Daoy (cell line): ENCODE measurements around the gene CCDC12. TPM values are rescaled to one million over a fixed set of nuclear protein-coding genes. Genes with fewer than 3 reads are reported as not detected.

Experiments
- DNase-seq: peaks from one replicate; pipeline ENCODE4 v3.0.0-alpha.2; 2015; ENCODE audit warnings: low read depth
- total RNA-seq: library from RNA; depleted of rRNA; stranded (reverse); fragments of >200 nt; shearing (Covaris generic); gene quantifications from 2 replicates; pipeline ENCODE4 v1.2.3, GENCODE V29; 2014; rRNA removed

Gene CCDC12
- 26.2 and 29.1 TPM in 2 replicates for total RNA-seq

DNA sequence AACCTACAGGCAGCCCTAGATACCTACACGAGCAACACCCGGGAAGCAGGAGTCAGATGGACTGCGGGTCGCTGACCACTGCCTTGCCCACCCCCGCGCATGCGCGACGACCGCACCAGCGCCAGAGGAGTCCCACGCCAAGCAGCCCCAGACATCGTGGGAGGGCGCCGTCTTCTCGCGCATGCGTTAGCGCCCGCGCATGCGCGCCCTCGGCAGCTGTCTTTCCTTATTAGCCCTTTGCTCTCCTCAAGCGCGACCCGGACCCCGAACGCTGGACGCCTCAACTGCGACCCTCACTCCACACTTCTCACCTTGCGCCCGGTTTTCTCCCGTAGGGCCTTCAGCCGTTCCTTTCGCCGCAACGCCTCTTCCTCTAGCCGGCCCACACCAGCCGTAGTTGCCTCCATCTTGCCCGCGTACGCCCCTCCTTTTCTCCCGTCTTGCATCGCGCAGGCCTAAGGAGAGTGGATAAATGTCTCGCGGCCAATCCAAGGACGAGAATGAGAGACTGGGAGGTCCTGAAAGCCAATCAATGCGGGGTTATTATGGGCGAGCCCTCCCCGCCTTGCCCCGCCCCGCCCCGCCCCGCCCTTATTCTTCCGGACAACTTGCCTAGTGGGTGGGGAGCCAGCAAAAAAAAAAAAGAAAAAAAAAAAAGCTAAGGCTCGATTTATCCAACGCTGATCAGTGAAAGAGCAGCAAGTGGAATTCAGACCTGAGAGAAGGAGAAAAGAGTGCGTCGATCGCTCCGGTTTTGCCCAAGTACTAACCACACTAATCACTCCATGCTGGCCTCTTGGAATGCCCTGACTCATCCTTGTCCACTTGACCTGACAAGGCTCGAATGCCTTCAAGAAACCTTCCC is at the start of gene CCDC12:
Gene CCDC12 (minus strand): TSS at position 420 of the 865 bp plus-strand sequence. CDS start 13 bp downstream, at position 407.
- DNase-seq, result peak; percentile 97

DNA sequence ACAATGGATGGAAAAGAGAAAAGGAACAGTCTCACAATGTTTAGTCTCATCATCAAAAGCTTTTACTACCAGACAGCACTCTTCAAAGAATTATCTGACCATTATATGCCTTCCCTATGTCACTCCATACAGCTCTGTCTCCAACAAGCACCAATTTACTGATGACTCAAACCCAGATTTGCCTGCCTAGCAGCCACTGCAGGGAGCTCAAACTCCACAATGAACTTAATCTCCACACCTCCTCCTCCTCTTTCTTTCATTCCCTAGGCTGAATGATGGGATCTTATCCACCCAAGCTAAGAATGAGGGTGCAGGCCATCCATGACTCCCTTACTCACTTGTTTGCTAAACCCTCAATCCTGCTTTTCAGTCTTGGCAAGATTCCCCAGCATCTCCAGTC is 48.4 kb upstream of the CCDC12 start:
- no peak for DNase-seq

DNA sequence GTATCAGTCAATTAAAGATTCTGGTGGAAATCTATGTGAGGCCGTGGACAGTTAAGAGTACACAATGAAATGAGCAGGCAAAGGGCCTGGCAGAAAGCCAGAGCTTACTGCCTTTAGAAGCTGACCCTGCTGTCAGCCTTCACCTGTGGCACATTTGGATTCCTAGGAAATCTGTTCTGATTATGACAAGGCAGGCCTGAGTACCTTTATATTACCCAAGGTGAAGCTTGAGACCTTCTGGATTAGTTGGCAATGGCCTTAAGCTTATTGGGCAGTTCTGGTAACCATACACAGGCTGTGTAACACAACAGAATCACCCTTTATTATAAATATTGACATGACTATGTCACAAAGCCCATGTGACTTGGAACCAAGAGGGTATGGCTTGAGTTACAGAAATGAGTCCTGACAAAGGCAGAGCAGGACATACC is 46.1 kb upstream of the CCDC12 start:
- DNase-seq, result no peak

DNA sequence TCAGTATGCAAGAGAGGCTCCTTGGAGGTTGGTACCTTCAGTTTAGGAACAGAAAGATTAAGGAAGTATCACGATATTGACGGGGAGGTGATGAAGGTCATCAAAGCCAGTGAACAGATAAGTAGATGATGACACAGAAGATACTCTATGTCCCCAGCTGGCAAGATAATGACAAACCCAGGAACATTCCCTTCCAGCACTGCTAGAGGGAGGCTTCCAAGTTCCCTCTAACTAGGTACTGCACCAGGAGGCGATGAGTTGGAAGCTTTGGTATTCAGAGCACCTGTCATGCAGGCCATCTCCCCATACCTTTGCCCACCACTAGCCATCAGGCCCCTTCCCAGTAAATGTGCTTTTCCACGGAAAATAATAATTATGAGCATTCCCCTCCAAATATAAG is 43.8 kb upstream of the CCDC12 start:
- no peak for DNase-seq

DNA sequence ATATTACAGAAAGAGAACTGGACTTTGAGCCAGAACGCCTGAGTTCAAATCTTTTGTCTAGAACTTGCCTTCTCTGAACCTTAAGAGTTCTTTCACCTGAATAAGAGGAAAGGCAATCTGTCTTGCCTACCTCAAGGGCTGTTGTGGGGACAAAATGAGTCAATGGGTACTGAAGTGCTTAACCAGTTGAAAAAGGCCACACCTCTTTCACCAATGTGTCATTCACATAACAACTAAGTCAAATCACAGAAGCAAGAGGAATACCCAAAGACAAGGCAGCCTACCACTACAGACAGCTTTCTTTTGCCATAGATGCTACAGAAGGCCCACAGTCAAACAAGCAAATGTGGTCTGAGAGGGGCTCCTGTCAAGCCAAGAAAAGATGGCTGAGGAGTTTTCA is 42.7 kb upstream of the CCDC12 start:
- no peak for DNase-seq

DNA sequence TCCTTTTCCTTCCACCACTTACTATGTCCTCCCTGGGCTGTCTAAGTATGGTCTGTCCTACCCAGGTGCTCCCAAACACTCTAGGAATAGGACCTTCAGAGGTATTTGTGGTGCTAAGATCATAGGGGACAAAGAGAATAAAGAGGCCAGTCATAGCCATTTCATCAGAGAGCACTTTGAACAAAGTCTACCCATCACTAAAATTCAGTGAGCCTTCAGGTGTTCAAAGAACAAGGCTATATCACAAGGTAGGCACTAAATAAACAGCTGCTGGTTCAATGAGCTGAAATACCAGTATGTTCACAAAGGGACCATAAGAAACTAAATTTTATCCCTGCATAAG is 41.7 kb upstream of the CCDC12 start:
- no peak for DNase-seq

DNA sequence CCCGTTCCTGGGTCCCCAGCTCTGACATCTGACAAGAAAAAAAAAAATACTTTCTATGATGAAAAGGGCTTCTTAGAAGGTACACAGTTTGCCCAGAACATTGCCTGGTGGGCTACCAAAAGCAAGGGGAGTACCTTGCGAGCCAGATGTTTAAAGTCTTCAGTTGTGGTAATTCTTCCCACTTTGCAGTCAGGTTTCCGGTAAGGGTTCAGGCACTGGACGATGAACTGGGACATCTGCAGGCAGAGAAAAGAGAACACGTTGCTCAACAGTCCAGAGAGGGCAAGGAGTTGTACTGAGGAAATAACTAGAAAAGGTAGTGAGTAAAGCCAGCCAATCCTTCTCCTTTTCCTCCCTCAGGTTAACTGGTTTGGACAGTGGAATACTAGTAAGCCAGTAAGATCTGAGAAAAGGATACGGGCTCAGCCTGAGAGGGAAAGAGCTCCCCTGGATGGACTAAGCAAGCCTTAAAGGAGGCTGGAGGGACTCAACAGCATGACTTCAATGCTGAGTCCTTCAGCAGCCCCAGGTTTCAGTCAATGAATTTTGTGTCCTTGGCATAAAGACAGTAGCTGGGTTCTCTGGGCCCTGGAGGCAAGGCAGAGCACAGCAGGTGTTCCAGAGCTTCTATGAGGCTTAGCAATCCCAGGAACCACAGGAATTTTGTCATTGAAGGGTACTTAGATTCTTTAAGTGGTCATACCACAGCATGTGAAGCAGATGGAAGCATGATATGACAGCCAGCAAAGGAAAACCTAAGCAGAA is 41.1 kb upstream of the CCDC12 start:
- DNase-seq, result peak; percentile 32

DNA sequence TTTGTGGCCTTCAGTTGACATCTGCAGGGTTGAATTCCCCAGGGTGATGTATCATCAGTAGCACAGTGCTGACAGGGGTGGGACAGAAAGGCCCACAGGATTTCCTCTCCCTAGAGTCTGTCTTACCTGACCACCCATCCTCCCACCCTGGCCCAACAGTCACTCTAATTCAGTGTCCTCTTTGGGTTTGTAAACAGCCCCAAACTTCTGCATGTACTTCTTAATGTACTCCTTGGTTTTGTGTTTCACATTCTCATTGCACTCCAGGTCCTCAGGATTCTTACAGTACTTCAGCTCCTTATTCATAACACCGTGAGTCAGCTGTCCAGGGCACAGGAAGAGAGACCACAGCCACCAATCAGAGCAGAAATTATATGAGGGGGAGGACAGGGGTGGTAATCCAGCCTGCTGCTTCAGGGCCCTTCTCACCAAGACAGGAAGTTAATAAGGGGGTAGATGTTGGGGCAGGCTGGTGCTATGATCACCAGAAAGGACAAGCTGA is 40.4 kb upstream of the CCDC12 start:
- DNase-seq, result peak; percentile 81

DNA sequence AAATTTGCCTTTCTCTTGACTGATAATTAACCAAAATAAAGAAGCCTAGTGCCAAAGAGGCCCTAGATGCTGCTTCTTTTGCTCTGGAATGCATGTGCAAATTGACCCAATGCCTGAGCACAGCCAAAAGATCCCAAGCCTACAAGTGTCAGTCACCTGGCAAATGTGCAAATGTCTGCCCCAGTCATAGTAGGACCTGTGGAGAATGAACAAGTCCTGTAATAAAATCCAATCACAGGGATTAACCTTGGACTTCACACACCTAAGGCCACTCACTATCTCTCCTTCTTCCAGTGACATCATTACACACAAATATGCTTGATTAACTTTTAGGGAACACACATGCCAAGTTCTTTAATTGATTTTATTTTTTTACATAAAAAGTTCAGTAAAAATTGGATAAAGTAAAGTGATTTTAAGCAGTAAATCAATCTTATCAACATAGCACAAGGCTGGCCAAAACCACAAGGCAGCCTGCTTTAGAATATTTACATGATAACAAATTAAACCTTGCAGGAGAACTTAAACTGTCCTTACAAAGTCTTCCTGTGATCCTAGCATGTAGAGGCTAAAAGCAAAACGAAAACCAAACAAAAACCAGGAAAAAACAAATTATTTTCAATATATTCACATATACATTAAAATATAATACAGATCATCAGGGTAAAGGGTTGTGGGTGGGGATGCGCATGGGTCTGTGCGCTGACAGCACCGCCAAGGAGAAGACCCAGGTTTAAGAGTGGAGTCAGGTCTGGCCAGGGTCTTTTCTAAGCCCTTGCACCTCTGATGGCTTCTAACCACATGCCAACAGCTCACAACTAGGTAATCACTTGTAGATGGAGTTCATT is 39.8 kb upstream of the CCDC12 start:
- DNase-seq, result no peak

DNA sequence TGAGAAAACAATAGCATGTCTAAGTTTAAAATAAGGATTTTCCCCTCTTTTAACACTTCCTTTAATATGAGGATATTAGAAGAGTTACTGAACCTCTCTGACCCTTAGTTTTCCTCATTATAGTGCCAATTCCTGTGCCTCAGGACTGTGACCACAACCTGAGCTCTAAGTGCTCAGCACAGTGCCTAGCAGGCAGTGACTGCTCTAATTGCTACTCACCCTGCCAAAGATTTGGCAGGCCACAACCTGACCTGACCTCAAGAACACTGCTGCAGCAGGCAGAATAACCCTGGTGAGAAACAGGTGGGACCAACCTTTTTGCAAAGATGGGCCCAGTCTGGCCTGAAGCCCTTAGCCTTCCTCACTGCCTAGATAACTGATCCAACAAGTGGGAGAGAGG is 38.6 kb upstream of the CCDC12 start:
- no peak for DNase-seq

DNA sequence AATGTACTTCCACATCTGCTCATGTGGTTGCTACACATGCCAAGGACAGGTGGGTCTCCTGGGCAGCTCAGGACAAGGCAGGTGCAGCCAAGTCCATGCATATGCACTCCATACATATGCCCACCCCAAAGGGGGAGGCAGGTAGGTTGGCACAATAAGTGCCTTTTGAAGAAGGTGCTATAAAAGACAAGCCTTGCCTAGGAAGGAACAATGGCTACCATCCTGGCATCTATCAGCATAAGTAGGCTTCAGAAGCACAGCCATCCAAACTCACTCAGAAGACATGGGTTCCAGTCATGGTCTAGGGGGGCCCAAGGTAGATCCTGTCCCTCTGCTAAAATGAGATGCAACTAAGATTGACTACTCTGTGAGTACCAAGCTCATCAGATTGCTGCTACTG is 37.5 kb upstream of the CCDC12 start:
- DNase-seq, result no peak

DNA sequence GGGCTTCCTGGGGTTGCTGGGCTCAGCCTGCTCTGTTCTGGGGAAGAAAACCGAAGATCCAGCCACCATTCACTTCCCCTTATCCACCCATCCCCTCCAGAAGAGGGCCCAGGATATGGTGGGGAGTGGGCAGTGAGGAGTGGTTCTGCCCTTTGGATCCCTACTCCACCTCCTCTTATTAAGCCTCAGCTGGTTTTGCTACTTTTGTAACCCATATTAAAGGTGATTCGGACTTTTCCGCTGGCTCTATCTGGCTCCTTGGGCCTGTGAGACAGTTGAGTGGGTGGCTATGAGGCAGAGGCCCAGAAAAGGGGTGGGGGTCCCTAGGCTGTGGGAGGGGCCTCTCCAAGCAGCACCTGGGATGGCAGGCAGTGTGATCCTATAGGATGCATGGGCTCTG is 36.7 kb upstream of the CCDC12 start:
- DNase-seq, result no peak

DNA sequence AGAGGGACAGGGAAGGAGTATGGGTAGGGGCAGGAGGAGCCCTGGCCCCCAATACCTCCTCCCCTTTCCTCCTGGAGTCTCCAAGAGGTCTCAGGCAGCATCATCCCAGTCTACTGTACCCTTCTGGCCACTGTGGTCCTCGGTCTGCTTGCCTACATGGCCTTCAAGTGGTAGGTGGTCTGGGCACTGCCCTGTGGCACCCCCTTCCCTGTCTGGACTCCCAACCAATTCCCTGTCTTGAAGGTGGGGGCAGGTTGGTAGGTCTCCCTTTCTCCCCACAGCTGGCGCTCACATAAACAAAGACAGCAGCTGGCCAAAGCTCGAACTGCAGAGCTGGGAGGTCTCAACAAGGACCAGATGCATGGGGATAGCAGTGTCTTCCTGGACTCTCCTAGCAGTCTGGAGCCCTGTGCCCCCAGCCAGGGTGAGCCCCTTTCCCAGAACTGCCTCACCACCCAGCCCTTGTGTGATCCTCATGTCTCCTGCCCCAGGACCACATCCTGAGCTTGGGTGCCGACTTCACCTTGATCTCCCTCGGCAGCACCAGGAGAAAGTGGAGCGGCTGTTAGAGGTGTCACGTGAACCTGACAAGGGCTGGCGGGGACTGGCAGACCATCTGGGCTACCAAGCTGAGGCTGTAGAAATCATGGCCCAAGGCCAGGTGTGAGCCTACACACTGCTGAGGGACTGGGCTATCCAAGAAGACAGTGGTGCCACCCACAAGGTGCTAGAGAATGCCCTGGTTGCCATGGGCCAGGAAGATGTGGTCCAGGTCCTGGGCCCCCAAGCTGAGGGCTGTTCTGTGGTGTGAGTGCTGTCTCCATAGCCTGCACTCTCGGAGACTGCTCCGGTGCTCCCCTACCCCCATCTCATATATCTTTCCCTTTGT is 36.0 kb upstream of the CCDC12 start:
- no peak for DNase-seq

DNA sequence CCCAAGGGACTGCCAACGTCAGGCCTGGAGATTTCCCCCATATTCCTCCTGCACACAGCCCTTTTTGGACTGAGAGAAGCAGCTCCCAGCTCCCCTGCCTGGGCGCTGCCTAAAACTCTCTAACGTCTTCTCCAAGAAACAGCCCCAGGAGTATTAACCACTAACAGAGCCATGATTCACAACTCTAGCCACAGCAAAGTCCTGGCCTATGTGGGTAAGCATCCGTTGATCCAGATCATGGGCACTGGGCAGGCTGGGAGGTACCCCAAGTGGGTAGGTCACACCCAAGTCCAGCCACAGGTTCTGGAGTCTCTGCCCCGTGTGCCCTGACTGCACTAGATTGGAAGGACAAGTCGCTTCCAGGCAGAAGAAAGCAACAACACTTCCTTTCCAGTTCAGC is 34.8 kb upstream of the CCDC12 start:
- no peak for DNase-seq

DNA sequence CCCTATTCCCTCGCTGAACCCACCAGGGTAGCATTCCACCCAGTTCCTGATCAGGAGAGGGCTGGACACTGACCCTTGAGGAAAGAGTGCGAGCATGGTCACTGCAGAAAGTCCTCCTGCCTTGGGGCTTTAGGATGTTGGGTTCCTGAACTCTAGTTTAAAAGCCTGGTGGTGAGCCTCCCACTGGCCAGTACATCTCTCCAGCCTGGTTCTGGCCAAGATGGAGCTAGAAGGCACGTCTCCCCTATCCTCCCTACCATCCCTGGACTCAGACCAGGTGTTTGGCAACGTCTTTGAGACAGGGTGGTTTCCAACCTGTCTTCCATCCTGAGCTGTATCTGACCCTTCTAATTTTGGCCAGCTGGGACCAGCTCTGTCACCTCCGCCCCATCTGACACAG is 34.4 kb upstream of the CCDC12 start:
- no peak for DNase-seq

DNA sequence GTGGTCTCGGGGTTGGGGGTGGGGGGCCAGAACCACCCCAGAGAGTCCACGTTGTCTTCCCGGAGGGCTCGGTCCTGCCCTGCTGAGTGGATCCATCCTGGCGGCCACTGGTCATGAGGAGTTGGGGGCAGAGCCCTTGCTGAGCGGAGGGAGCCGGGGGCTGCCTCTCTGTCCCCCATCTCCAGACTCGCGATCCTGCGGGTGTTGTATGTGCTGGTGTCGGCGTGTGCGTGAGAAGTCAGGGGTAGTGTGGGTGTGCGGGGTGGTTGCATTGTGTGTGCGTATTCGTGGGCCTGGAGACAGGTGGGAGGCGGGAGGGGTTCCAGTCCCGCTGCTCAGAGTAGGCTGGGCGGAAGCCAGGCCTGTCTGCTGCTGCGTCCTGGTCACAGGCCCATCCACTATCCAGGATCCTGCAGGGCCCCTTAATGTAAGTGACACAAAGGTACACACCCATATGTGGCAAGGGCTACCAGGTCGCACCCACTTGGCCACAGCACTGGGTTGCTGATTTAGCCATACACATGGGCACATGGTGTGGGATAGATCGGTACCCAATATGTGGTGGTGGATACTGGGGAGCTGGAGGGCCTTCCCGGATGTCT is 33.7 kb upstream of the CCDC12 start:
- DNase-seq, result no peak

DNA sequence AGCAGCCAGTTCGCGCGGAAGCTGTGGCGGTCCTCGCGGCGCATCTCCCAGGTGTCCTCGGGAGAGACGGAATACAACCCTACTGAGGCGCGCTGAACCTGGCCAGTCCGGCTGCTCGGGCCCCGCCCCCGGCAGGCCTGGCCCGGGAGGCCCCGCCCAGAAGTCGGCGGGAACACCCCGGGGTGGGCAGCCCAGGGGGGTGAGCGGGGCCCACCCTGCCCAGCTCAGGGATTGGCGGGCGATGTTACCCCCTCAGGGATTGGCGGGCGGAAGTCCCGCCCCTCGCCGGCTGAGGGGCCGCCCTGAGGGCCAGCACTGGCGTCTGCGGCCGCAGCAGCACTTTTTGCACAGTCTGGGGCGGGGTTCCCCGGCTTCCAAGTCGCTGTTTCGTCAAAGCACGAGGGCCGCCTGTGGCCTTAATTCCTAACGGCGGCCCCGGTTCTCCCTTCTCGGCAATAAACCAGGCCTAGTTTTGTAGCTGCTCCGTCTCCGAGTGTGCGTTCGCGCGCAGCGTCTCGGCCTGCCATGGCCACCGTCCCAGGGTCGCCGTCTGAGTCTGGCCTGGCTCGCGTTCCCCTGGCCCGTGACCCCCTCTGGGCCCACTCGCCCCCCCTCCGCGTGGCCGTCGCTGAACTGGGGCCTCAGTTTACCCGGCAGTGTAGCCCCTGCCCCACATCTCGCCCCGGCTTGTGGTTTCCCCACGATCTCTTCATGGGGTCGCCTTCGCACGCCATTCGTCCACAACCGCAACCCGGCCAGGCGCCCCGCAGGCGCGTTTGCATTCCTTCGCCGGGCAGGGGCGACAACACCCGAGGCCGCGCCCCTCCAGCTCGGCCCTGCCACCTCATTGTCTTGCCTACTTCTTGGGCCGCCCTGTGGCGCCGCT is 32.9 kb upstream of the CCDC12 start:
- DNase-seq, result peak; percentile 90

DNA sequence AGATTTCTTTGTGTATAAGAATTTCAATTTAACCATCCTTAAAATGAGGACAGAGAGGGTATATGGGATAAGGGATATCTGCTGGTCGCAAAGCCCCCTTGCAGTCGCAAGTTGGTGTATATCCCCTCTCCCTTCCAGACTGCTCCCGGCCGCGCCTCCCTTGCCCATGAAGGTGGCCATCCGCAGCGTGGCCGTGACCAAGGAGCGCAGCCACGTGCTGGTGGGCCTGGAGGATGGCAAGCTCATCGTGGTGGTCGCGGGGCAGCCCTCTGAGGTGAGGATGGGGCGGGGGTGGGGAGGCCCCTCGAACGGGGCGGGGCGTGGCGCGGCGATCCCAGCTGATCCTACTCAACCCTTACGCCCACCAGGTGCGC is 32.3 kb upstream of the CCDC12 start:
- no peak for DNase-seq

DNA sequence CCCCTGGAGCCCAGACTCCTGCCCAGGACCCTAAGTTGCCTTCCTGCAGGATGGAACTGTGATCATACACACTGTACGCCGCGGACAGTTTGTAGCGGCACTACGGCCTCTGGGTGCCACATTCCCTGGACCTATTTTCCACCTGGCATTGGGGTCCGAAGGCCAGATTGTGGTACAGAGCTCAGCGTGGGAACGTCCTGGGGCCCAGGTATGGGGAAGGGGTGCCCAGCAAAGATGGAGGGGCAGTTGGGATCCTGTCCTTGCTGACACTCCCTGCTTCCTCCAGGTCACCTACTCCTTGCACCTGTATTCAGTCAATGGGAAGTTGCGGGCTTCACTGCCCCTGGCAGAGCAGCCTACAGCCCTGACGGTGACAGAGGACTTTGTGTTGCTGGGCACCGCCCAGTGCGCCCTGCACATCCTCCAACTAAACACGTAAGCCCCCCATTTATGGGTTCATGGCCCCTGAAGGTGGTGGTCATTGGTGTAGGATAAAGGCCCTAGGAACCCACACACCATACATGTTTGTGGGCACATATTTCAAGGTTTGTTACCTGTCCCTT is 31.8 kb upstream of the CCDC12 start:
- DNase-seq, result no peak
